GM23248 (cell line): ENCODE results near the gene SMYD3.

Experiments used
- EZH2 ChIP-seq: fragments of 200-600 bp; sonication (generic); IDR thresholded peaks from 2 replicates; pipeline ENCODE4 v1.6.1; 2018; ENCODE audit warnings: antibody characterized with exemption, mild to moderate bottlenecking; ENCODE audit not compliant: insufficient read depth, poor library complexity, severe bottlenecking
- EZH2phosphoT487 ChIP-seq: fragments of 200-600 bp; sonication (generic); IDR thresholded peaks from 2 replicates; pipeline ENCODE4 v1.6.1; 2018; ENCODE audit warnings: antibody characterized with exemption, moderate library complexity, mild to moderate bottlenecking, low read depth; ENCODE audit not compliant: insufficient read depth

- no peak for TF ChIP-seq EZH2
- TF ChIP-seq EZH2phosphoT487, result no peak
Measured at GRCh38 chr1:245777752-245778151, 729.3 kb downstream of the SMYD3 start.
